ENCODE results near the gene ANKRD44.

The ANKRD44 gene

GRCh38 chr2:197101519-197101918, 209.1 kb downstream of the ANKRD44 start:
- no peak for DNase-seq

- no peak for DNase-seq
Measured at GRCh38 chr2:197097578-197098366, 212.8 kb downstream of the ANKRD44 start.

- DNase-seq = no peak
Measured at GRCh38 chr2:197096649-197097048, 213.9 kb downstream of the ANKRD44 start.

DNA sequence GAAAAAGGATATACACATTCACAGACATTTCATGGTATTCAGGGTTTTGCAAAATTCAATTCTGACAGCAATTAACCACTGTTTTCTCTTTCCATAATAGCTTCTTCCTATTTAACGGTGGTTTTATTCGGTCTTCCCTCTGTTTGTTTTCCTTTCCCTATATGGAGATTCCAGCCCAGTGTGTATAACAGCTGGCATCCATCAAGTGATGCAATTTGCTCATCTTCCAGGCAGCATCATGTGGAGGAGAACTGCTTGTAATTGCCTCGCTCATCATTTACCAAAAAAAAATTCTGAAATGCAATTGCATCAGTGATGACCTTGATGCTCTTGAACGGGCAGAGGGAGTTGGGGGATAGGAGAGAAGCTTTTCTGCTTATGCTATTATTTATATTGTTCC, 218.1 kb downstream of the ANKRD44 start:
- peak; percentile 49 to 83 for DNase-seq

DNA sequence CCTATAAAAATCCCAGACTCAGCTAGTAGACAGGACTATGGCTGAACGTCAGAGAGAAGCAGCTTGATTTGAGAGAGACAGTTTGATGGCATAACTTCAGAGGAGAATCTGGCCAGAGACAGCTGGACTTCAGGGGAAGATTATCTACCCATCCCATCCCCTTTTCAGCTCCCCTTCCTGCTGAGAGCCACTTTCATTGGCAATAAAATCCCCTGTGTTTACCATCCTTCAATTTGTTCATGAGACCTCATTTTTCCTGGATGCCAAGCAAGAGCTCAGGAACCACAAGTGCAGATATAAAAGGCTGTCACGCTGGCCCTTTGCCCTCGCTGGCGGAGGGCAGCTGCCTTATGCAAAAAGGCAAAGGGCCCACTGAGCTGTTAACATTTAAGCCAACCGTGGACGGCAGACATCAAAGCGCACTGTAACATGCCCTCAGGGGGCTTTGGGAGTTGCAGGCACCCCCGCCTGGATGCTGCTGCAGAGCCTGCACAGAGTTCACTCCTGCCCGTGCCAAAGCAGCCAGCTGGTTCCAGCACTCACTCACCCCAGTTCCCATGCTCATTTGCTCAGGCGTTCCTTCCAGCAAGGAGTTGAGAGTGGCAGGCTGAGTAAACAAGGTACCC, 219.7 kb downstream of the ANKRD44 start:
- no peak for DNase-seq

DNA sequence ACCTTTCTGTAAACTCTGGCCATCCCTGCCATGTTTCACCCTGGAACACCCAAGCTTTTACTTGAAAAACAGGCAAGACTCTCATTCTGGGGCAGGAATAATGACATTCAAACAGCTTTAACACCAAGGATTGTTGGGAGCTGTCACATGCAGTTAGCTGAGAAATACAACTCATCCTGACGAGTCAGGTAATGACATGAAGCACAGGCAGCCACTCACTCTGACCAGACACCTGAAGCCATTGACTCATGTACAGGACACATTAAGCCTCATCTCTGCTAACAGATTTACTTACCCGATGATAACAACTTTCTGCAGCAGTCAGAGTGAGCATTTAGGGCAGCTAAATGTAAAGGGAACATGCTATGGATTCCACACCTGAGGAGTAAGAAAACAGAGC, 220.9 kb downstream of the ANKRD44 start:
- DNase-seq = no peak

DNA sequence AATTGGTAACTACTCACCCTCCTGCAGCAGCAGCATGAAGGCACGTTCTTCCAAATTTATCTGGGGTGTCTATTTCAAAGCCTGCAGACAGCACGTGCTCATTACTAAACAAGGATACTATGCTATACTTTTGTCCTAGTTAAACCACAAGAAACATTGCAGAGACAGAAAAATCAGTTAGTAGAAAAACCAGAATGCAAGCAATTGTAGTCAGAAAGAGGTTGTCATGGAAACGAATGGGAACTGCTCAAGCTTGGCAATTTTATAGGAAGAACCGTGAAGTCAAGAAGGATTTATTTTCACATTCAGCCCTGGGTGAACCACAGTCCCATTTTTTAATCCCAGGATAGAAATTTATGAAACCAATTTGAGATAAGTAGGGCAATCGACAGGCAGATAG, 221.9 kb downstream of the ANKRD44 start:
- no peak for DNase-seq

DNA sequence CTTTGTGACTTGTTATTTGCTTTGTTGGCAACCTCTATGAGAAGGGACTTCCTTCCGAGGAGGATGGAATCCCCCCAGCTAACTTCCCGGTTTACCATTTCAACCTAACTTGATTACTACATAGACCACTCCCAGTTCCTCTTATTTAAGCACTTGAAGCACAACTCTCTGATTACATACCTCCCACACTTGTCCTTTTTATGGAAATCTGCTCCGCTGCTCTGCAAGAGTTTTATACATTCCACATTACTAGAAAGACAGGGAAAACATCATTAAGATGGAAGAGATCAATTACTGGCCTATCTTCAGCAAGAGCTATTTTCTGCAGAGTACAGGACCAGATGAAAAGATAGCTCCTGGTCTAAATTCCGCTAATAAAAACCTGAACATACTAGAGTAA, 224.1 kb downstream of the ANKRD44 start:
- no peak for DNase-seq

GRCh38 chr2:197085665-197086064, 224.9 kb downstream of the ANKRD44 start:
- no peak for DNase-seq

GRCh38 chr2:197081294-197081693, 229.3 kb downstream of the ANKRD44 start:
- DNase-seq = no peak

- no peak for DNase-seq
Measured at GRCh38 chr2:197080578-197081216, 229.9 kb downstream of the ANKRD44 start.

DNA sequence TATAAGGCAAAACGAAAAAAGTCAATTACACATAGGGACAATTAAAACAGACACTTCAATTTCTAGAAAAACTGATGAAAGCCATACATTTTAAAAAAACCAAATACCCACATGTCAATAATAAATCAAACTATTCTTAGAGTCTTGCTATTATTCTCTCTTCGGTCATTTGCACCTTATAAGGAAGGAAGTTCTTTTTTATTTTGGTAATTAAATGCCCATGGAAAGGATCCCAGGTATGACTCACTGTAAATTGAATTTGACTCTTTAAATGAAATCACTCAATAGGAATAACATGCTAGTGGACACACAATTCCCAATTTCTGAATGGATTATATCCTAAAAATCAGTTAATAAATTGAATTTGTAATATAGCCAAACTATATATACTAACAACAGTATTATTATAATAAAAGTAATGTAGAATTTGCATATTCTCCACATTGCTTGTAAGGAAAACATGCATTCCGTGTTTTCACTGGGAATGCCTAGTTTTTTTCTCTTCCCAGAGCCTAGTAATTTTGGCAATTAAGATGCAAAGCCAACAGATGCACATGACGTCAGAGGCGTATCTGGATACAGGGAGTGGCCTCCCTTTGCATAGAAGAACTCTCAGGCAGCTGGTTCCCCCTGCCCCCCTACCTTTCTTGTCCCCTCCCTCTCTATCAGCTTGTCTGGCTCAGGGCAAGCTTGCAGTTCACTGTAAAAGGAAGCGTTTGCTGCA, 230.6 kb downstream of the ANKRD44 start:
- DNase-seq = no peak

- DNase-seq = no peak
Measured at GRCh38 chr2:197079414-197079813, 231.2 kb downstream of the ANKRD44 start.

- DNase-seq = no peak
Measured at GRCh38 chr2:197078535-197078934, 232.0 kb downstream of the ANKRD44 start.

DNA sequence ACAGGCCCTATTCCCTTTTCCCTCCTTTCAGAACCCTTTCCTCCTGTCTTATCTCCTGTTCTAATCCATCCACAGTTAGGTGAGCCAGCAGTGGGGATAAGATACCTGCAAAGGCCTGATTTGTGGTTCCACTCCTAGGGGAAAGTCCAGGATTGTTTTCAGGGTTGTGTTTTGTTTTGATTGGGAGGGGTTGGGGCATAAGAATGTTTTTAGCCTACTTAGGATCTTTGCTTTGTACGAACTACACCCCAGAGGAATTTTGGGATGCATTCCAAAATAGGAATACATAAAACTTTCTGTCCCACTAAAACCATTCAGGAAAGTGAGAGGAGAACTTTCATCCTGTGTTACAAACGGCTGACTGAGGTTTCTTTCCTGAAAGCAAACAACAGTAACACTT, 233.2 kb downstream of the ANKRD44 start:
- no peak for DNase-seq

DNA sequence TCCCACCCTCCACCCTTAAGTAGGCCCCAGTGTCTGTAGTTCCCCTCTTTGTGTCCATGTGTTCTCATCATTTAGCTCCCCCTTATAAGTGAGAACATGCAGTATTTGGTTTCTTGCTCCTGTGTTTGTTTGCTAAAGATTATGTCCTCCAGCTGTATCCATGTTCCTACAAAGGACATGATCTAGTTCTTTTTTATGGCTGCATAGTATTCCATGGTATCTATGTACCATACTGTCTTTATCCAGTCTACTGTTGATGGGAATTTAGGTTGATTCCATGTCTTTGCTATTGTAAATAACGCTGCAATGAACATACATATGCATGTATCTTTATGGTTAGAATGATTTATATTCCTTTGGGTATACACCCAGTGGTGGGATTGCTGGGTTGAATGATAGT, 233.9 kb downstream of the ANKRD44 start:
- no peak for DNase-seq

- no peak for DNase-seq
Measured at GRCh38 chr2:197075754-197076337, 234.7 kb downstream of the ANKRD44 start.

GRCh38 chr2:197075281-197075680, 235.3 kb downstream of the ANKRD44 start:
- no peak for DNase-seq

GRCh38 chr2:197073701-197074433, 236.7 kb downstream of the ANKRD44 start:
- no peak for DNase-seq

- DNase-seq = no peak
Measured at GRCh38 chr2:197073270-197073669, 237.3 kb downstream of the ANKRD44 start.

- no peak for DNase-seq
Measured at GRCh38 chr2:197072533-197072932, 238.0 kb downstream of the ANKRD44 start.

GRCh38 chr2:197071790-197072436, 238.7 kb downstream of the ANKRD44 start:
- DNase-seq = no peak

Data from NCI-H1930 (cell line).